AG09309 (cell line): ENCODE results near the gene ASPDH.

Experiments
- DNase-seq: peaks from one replicate; pipeline ENCODE4 v3.0.0-alpha.2; 2010; ENCODE audit warnings: low read depth
- H3K4me3 ChIP-seq: 2 replicates; pipeline ENCODE4 v1.5.1; 2011; ENCODE audit warnings: mild to moderate bottlenecking, low read depth, low read length, moderate library complexity; ENCODE audit not compliant: control insufficient read depth
- TF ChIP-seq, protein P1 (sequence below): IDR thresholded peaks from 2 replicates; pipeline ENCODE4 v1.5.1; 2011; ENCODE audit warnings: mild to moderate bottlenecking, low read depth, low read length, inconsistent platforms; ENCODE audit not compliant: insufficient read depth, control insufficient read depth; ENCODE audit errors: missing control alignments

The ASPDH gene

GRCh38 chr19:50510700-50511068, 3.0 kb downstream of the ASPDH start:
- TF ChIP-seq, protein P1, sequence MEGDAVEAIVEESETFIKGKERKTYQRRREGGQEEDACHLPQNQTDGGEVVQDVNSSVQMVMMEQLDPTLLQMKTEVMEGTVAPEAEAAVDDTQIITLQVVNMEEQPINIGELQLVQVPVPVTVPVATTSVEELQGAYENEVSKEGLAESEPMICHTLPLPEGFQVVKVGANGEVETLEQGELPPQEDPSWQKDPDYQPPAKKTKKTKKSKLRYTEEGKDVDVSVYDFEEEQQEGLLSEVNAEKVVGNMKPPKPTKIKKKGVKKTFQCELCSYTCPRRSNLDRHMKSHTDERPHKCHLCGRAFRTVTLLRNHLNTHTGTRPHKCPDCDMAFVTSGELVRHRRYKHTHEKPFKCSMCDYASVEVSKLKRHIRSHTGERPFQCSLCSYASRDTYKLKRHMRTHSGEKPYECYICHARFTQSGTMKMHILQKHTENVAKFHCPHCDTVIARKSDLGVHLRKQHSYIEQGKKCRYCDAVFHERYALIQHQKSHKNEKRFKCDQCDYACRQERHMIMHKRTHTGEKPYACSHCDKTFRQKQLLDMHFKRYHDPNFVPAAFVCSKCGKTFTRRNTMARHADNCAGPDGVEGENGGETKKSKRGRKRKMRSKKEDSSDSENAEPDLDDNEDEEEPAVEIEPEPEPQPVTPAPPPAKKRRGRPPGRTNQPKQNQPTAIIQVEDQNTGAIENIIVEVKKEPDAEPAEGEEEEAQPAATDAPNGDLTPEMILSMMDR: no peak
- H3K4me3 ChIP-seq: peak overlapping the region; percentile 70
- no peak for DNase-seq

GRCh38 chr19:50510121-50510670, 3.5 kb downstream of the ASPDH start:
- peak overlapping the region; percentile 70 for H3K4me3 ChIP-seq
- DNase-seq: no peak
- TF ChIP-seq, protein P1: no peak

GRCh38 chr19:50509366-50509765, 4.3 kb downstream of the ASPDH start:
- no peak for DNase-seq
- no peak overlapping the region for H3K4me3 ChIP-seq
- TF ChIP-seq, protein P1: no peak

GRCh38 chr19:50508843-50509190, 4.9 kb downstream of the ASPDH start:
- no peak for DNase-seq
- TF ChIP-seq, protein P1: no peak

DNA sequence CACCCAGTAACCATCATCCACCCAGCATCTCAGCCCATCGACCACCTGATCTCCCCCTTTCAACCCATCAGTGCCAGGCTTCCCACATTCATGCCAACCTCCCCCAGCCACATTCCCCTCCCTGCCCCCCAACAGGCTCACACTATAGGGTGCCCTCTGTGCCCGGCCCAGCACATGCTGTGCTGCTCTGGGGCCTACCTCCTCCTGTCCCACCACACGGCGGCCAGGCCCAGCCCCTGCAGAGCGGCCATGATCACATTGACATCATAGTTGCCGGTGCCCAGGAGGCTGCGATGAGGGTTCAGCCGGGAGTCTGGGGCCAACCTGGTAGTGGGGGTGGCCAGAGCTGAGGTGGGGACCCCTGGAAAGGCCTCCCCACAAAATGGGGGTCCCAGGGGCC, 6.3 kb downstream of the ASPDH start:
- H3K4me3 ChIP-seq: no peak overlapping the region
- no peak for DNase-seq
- TF ChIP-seq, protein P1: no peak

More at GRCh38 chr19:50508843-50509190, 4.9 kb downstream of the ASPDH start:
- no peak overlapping the region for H3K4me3 ChIP-seq

DNA sequence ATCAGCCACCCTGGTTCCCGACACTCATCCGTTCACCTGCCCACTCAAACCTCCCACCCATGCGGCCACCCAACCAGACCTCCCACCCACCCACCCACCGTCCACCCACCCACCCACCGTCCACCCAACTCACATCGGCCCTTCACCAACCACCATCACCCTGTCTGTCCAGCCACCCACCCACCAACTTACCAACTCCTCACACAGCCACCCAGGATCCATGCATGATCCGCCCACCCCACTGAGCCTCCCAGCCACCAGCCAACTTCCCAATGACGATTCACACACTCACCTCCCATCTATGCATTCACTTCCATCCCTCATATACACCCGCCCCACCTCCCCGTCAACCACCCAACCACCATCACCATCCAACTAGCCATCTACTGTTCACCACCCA, 7.0 kb downstream of the ASPDH start:
- TF ChIP-seq, protein P1: no peak
- DNase-seq: no peak
- no peak overlapping the region for H3K4me3 ChIP-seq

- H3K4me3 ChIP-seq: no peak overlapping the region
- TF ChIP-seq, protein P1: no peak
- no peak for DNase-seq
Observed at GRCh38 chr19:50505856-50506611, 7.7 kb downstream of the ASPDH start.
